ENCODE measurements around the gene ANKRD44.

DNA sequence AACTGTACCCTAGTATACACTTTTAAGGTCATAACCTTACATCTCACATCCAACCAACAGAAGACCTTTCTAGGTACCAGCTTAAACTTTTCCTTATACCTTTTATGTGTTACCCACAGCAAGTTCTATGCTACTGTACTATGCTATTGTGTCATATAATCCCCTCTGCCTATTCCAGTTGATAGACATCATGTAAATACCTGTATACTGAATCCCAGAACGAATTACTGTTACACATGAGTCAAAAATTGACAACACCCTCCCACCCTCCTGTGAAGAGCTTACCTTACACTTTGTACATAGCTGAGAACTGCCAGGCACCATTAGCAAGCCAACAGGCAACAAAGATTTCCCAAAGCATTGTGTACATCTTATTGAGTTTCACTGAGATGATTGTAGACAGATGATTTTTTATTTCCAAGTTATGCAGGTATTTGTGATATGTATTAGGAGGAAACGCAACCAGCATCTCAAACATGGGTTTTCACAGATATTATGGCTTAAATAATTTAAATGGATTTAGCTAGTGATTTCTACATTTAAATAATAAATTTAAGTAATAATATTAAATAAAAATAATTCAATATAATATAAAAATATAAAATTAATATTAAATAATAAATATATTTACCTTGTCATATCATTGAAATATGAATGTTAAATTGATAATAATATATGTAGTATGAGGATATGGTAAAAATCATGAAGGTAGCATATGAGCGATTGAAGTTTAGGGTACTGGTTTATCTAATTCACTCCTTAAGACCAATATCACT is 43.0 kb upstream of the ANKRD44 start:
- TF ChIP-seq GATA2 (IDR thresholded peaks at IDR 0.05; ENCODE audit: low read depth, low read length), result no peak
- no peak for TF ChIP-seq GATA3 (IDR thresholded peaks at IDR 0.05; ENCODE audit: low read depth, low read length)
